HG02885 (cell line): ENCODE data around the gene FBXW11.

Experiments
- ATAC-seq: cut with Tn5 transposase; IDR thresholded peaks from one replicate; pipeline ENCODE4 v1.9.1; 2021; ENCODE audit warnings: mild to moderate bottlenecking; ENCODE audit not compliant: unreplicated experiment, poor library complexity

The FBXW11 gene

GRCh38 chr5:171821286-171821685 is 185.2 kb downstream of the FBXW11 start:
- ATAC-seq = no peak

- ATAC-seq = no peak
Observed at GRCh38 chr5:171820561-171820960, 185.9 kb downstream of the FBXW11 start.

GRCh38 chr5:171816666-171817065 is 189.8 kb downstream of the FBXW11 start:
- no peak for ATAC-seq

- ATAC-seq = no peak
Observed at GRCh38 chr5:171813813-171814490, 192.5 kb downstream of the FBXW11 start.

GRCh38 chr5:171813270-171813669 is 193.2 kb downstream of the FBXW11 start:
- no peak for ATAC-seq
